ENCODE results near the gene DCANP1.

The DCANP1 gene

GRCh38 chr5:135405082-135405481 is 42.1 kb downstream of the DCANP1 start:
- DNase-seq: no peak

- no peak for DNase-seq
Observed at GRCh38 chr5:135402031-135402430, 45.1 kb downstream of the DCANP1 start.

DNA sequence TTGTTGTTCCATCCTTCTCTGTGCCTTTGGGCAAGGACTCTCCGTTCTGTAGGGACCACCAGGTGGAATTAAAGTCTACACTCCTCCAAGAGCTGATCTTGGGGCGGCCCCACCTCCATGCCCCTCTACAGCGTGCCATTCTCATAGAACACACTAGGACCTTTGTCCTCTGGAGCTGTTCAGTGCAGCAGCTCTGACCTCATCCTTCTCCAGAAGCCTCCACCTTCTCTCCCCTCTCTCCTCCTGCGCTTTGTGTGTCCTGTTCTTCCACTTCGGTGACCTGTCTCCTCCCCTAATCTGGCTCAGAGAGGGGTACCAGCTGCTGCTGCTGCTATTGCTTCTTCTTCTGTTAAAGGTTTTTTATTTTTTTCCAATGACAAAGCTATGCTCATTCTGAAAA is 46.3 kb downstream of the DCANP1 start:
- DNase-seq: no peak

GRCh38 chr5:135399794-135400542 is 47.2 kb downstream of the DCANP1 start:
- no peak for DNase-seq

DNA sequence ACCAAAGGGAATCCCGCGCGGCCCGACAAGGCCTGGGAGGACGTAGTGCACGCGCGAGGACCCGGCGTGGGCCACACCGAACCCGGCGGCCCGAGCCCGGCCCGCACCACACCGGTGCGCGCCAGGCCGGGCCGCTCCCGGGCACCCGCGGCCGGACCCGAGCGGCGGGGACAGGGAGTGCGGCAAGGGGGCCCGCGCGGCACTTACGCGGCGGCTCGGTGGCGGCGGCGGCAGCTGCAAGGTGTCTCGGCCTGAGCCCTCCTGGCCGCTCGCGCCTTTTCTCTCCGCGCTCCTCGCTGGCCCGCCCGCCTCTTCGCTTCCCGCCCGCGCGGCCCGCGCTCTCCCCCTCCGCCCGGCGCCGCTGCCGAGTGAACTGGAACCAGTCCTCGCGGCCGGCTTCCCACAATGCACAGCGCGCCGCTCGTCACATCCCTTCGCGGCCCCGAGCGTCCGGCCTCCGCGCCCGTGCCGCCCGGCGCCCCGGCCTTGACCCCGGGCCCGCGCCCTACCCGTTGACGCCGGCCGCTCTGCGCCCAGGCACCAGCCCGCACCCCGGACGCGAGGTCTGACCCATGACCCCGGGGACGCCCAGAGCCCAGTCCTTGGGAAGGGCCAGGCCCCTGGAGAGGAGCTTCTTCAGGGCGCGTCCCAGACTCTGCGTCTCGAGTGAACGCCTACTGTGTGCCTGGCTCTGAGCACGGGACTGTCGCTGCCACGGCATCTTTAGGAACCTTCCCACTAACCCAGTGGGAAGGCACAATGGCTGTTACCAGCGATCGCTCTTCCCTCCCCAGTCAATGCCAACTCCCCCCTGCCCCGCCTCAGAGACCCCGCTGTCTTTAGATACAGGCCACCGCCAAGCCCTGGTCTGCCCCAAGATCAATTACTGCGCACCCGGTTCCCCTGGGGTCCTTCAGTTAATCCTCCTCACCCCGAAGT is 48.0 kb downstream of the DCANP1 start, which contains the start of gene MACROH2A1:
Gene MACROH2A1 (minus strand): TSS at position 377 of the 939 bp plus-strand sequence. CDS start 10,138 bp downstream, outside the sequence.
- DNase-seq: peak; percentile 65

- peak; percentile 35 for DNase-seq
Observed at GRCh38 chr5:135398160-135398854, 48.8 kb downstream of the DCANP1 start.

- DNase-seq: no peak
Observed at GRCh38 chr5:135397084-135397483, 50.1 kb downstream of the DCANP1 start.

DNA sequence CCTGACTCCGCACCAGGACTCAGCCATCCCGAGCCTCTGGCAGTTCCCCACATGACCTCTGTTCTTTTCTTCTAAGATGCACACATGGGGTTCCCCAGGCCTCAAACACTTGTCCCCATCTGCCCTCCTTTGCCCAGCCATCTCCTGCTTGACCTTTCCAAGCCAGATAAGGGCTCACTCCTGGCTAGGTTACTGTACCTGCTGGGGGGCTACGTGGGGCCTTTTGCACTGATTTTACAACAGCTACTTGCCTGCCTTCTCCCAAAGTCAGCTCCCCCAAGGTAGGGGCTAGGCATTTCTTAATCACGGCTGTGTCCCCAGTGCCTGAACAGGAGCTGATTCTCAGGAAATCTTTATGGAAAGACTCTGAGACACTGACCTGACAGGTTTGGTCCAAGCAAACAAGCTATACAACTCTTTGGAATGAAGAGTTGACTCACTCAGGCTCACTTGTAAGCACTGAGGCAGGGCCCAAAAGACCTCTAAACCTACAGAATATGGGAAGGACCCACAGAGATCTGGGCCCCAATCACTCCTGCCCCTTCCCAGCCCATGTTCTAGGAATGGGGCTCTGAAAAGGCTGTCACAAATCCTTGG is 50.6 kb downstream of the DCANP1 start:
- no peak for DNase-seq

DNA sequence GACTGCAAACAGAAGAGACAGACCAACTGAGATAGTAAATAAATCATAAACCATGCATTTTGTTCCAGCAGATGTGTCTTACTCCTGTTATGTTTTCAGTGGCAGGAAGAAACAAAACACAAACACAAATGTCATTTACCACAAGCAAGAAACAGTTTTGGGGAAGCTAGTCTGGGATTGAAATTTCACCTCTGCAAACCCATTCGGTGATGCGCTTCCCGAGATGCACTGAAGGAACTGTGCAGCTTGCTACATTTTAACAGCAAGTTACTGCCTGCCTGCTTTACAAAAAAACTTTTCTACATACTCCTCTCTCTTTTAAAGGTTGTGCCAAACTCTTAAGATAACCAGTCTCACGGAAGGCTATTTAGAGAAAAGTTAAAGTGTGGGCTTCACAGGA is 51.3 kb downstream of the DCANP1 start:
- no peak for DNase-seq

GRCh38 chr5:135395451-135395850 is 51.7 kb downstream of the DCANP1 start:
- no peak for DNase-seq
